ENCODE measurements around the gene KCP.

The KCP gene

DNA sequence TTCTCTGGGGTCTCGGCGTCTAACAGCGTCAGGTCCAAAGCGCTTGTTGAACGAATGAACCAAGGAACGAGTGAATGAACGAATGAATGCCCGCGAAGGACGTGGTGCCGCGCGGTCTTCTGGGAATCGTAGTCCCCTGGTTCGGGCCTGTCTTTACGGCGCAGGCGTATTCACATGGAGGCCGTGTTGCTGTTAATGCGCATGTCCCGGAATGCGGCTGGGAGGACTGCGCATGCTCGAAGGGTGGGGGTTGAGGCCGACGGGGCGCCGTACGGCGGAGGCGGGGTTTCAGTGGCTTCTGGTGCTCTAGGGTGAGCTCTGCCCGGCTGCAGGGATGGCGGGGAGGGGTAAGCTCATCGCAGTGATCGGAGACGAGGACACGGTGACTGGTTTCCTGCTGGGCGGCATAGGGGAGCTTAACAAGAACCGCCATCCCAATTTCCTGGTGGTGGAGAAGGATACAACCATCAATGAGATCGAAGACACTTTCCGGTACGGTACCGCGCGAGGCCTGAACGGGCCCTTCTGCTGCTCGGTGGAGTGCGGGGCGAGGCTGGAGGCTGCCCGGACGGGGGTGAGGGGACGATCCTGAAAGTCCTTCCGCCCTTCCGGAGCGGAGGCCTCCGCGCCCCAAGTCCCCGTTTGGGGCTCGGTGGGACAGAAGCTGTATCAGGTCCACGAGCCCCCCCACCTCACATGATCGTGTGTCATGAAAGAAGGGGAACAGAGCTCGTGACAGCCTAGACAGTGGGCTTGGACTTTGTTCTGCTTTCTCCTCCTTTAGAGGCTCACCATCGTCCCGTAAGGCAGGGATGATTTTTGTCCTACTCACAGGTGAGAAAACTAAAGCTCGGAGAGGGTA, 47.7 kb downstream of the KCP start, which contains the start of gene ATP6V1F:
TSS of gene ATP6V1F (plus strand) at position 286 of the 862 bp plus-strand sequence. CDS start at position 335, 49 bp downstream.
- H3K27ac ChIP-seq (ENCODE audit: low read depth, low read length), result peak within 1 kb of the TSS; percentile 48
- H3K4me1 ChIP-seq (ENCODE audit: control insufficient read depth in 1 of 2, insufficient read depth in 2 of 2, low read length in 2 of 2), result peaks cover 10 to 17% of the 10 kb centered on the region in 2 donors
- peak within 1 kb of the TSS; percentile 81 to 93 for H3K9ac ChIP-seq (ENCODE audit: low read depth in 1 of 2, low read length in 2 of 2)

GRCh38 chr7:128861957-128862570, 48.4 kb downstream of the KCP start:
- Histone ChIP-seq H3K27me3 (ENCODE audit: control insufficient read depth in 1 of 2, insufficient read depth in 2 of 2, low read length in 2 of 2) (no peaks in the 10 kb centered on the region), H3K9ac (ENCODE audit: low read depth in 1 of 2, low read length in 2 of 2) (peak overlapping the region; percentile 39 to 81), H3K9me3 (ENCODE audit: control insufficient read depth in 1 of 2, low read length in 2 of 2) (no peaks in the 10 kb centered on the region), H3K36me3 (ENCODE audit: control insufficient read depth in 1 of 2, insufficient read depth in 2 of 2, low read length in 2 of 2) (peaks cover 5 to 20% of the 10 kb centered on the region in 2 donors), H3K27ac (ENCODE audit: low read depth, low read length) (no peak overlapping the region), H3K4me3 (ENCODE audit: low read depth in 1 of 2, low read length in 2 of 2) (peak overlapping the region; percentile 74 to 93), H3K4me1 (ENCODE audit: control insufficient read depth in 1 of 2, insufficient read depth in 2 of 2, low read length in 2 of 2) (peaks cover 10 to 16% of the 10 kb centered on the region in 2 donors)

More for the DNA sequence above, 47.7 kb downstream of the KCP start, which contains the start of gene ATP6V1F:
- Histone ChIP-seq H3K27me3 (ENCODE audit: control insufficient read depth in 1 of 2, insufficient read depth in 2 of 2, low read length in 2 of 2) (no peaks in the 10 kb centered on the region), H3K4me3 (ENCODE audit: low read depth in 1 of 2, low read length in 2 of 2) (peak within 1 kb of the TSS; percentile 93 to 98), H3K36me3 (ENCODE audit: control insufficient read depth in 1 of 2, insufficient read depth in 2 of 2, low read length in 2 of 2) (peaks cover 5 to 20% of the 10 kb centered on the region in 2 donors), H3K9me3 (ENCODE audit: control insufficient read depth in 1 of 2, low read length in 2 of 2) (no peaks in the 10 kb centered on the region)

DNA sequence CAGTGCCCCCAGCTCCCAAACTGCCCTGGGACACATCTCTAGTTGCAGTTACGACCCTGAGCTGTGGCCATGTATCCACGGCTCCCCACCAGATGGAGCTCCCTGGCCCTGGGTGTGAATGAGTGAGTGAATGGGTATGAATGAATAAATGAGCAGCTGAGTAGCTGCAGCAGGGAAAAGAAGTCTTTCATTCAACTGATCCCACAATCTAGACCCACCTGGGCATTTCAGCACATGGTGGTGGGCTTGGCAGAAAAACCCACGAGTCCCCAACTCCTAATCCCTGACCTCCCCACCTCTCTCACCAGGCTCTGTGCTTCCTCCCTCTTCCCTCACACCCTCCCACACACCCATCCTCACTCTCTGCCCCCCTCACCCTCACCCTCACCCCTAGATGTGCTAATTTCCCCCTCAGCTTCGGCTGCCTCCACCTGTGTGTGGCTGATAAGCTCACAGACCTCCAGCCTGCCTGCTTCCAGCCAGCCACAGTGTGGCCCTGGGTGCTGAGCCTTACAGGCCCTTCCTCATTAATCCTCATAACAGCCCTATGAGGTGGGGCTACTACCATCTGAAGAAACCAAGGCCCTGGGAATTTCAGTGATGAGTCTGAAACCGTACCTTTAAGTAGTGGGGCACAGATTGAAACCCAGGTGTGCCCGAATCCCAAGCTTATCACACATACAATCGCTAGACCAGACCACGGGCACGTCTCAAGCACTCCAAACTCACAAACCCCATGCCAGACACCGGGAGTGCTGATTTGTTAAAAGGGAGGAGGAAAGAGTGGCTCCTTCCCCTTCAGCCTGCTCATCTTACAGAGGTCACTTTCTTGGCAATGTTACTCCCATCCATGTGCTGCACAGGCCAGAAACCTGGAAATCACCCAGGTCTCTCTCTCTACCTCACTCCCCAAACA, 50.1 kb downstream of the KCP start:
- Histone ChIP-seq H3K4me3 (ENCODE audit: low read depth in 1 of 2, low read length in 2 of 2) (no peak overlapping the region), H3K4me1 (ENCODE audit: control insufficient read depth in 1 of 2, insufficient read depth in 2 of 2, low read length in 2 of 2) (peaks cover 10 to 16% of the 10 kb centered on the region in 2 donors), H3K27ac (ENCODE audit: low read depth, low read length) (no peak overlapping the region), H3K9ac (ENCODE audit: low read depth in 1 of 2, low read length in 2 of 2) (no peak overlapping the region), H3K27me3 (ENCODE audit: control insufficient read depth in 1 of 2, insufficient read depth in 2 of 2, low read length in 2 of 2) (no peaks in the 10 kb centered on the region), H3K9me3 (ENCODE audit: control insufficient read depth in 1 of 2, low read length in 2 of 2) (no peaks in the 10 kb centered on the region), H3K36me3 (ENCODE audit: control insufficient read depth in 1 of 2, insufficient read depth in 2 of 2, low read length in 2 of 2) (peaks cover 5 to 7% of the 10 kb centered on the region in 2 donors)

GRCh38 chr7:128859232-128860157, 51.0 kb downstream of the KCP start:
- Histone ChIP-seq H3K27me3 (ENCODE audit: control insufficient read depth in 1 of 2, insufficient read depth in 2 of 2, low read length in 2 of 2) (no peaks in the 10 kb centered on the region), H3K4me3 (ENCODE audit: low read depth in 1 of 2, low read length in 2 of 2) (no peak overlapping the region), H3K36me3 (ENCODE audit: control insufficient read depth in 1 of 2, insufficient read depth in 2 of 2, low read length in 2 of 2) (no peaks in the 10 kb centered on the region), H3K4me1 (ENCODE audit: control insufficient read depth in 1 of 2, insufficient read depth in 2 of 2, low read length in 2 of 2) (peaks cover 10 to 16% of the 10 kb centered on the region in 2 donors), H3K27ac (ENCODE audit: low read depth, low read length) (no peak overlapping the region), H3K9ac (ENCODE audit: low read depth in 1 of 2, low read length in 2 of 2) (no peak overlapping the region), H3K9me3 (ENCODE audit: control insufficient read depth in 1 of 2, low read length in 2 of 2) (no peaks in the 10 kb centered on the region)

DNA sequence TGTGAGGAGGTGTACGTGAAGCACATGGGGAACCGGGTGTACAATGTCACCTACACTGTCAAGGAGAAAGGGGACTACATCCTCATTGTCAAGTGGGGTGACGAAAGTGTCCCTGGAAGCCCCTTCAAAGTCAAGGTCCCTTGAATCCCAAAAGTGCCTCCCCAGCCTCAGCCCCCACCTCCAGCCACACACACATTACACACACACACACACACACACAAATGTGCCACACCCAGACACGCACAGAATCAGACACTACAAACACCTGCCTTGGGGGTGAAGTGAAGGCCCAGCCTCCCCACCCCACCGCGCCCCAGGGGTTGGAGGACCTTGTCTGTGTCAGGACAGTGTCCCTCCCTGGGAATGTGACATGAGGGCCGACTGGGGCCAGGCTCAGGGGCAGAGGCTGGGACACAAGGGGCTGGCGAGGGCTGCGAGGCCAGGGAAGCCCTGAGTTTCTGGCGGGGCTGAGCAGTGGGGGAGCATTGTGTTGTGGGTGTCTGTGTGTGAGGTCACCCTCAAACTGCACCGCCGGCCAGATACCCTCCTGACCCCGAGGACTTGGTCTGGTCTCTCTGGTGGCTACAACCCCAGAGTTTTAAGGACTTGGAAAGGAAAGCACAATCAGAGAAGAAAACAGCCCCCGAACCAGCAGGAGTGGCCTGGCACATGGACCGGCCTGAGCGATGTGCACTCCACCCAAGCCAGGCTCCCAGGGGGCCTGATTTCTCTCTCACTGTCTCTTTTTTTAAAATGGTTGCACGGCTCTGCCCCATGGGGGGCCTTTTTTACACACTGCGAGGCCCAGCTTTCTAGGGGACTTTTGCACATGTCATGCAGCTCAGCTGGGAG, 51.9 kb downstream of the KCP start:
- Histone ChIP-seq H3K4me3 (ENCODE audit: low read depth in 1 of 2, low read length in 2 of 2) (no peak overlapping the region), H3K27ac (ENCODE audit: low read depth, low read length) (no peak overlapping the region), H3K27me3 (ENCODE audit: control insufficient read depth in 1 of 2, insufficient read depth in 2 of 2, low read length in 2 of 2) (no peaks in the 10 kb centered on the region), H3K4me1 (ENCODE audit: control insufficient read depth in 1 of 2, insufficient read depth in 2 of 2, low read length in 2 of 2) (peaks cover 7 to 8% of the 10 kb centered on the region in 2 donors), H3K9me3 (ENCODE audit: control insufficient read depth in 1 of 2, low read length in 2 of 2) (no peaks in the 10 kb centered on the region), H3K9ac (ENCODE audit: low read depth in 1 of 2, low read length in 2 of 2) (no peak overlapping the region), H3K36me3 (ENCODE audit: control insufficient read depth in 1 of 2, insufficient read depth in 2 of 2, low read length in 2 of 2) (no peaks in the 10 kb centered on the region)

- Histone ChIP-seq H3K9me3 (ENCODE audit: control insufficient read depth in 1 of 2, low read length in 2 of 2) (no peaks in the 10 kb centered on the region), H3K36me3 (ENCODE audit: control insufficient read depth in 1 of 2, insufficient read depth in 2 of 2, low read length in 2 of 2) (no peaks in the 10 kb centered on the region), H3K4me1 (ENCODE audit: control insufficient read depth in 1 of 2, insufficient read depth in 2 of 2, low read length in 2 of 2) (no peaks in the 10 kb centered on the region), H3K9ac (ENCODE audit: low read depth in 1 of 2, low read length in 2 of 2) (no peak overlapping the region), H3K27ac (ENCODE audit: low read depth, low read length) (no peak overlapping the region), H3K4me3 (ENCODE audit: low read depth in 1 of 2, low read length in 2 of 2) (no peak overlapping the region), H3K27me3 (ENCODE audit: control insufficient read depth in 1 of 2, insufficient read depth in 2 of 2, low read length in 2 of 2) (no peaks in the 10 kb centered on the region)
These were observed 54.3 kb downstream of the KCP start for GRCh38 chr7:128856001-128856718.

DNA sequence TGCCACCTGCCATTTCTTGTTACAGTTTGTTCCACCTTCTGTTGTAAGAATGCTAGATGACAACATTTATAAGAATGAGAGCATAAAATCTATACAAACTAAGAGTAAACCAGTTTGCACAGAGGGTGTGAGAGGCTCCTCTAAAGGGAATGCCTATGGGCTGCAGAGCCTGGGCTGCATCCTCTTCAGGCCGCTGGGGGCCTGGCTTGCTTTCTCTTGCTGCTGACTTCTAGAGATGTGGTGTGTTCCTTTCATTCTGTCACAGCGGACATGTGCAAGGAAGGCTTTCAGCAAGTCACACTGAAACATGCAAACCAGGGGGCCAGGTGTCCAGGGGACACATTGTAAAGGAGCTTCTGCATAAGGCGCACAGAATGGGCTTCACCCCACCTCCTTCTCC, 55.0 kb downstream of the KCP start:
- Histone ChIP-seq H3K9me3 (ENCODE audit: control insufficient read depth in 1 of 2, low read length in 2 of 2) (no peaks in the 10 kb centered on the region), H3K4me3 (ENCODE audit: low read depth in 1 of 2, low read length in 2 of 2) (no peak overlapping the region), H3K36me3 (ENCODE audit: control insufficient read depth in 1 of 2, insufficient read depth in 2 of 2, low read length in 2 of 2) (no peaks in the 10 kb centered on the region), H3K4me1 (ENCODE audit: control insufficient read depth in 1 of 2, insufficient read depth in 2 of 2, low read length in 2 of 2) (no peaks in the 10 kb centered on the region), H3K27ac (ENCODE audit: low read depth, low read length) (no peak overlapping the region), H3K27me3 (ENCODE audit: control insufficient read depth in 1 of 2, insufficient read depth in 2 of 2, low read length in 2 of 2) (no peaks in the 10 kb centered on the region), H3K9ac (ENCODE audit: low read depth in 1 of 2, low read length in 2 of 2) (no peak overlapping the region)

GRCh38 chr7:128854396-128854795, 56.1 kb downstream of the KCP start:
- H3K27ac ChIP-seq (ENCODE audit: low read depth, low read length), result no peak overlapping the region
- H3K4me3 ChIP-seq (ENCODE audit: low read depth in 1 of 2, low read length in 2 of 2), result no peak overlapping the region

More at GRCh38 chr7:128854396-128854795, 56.1 kb downstream of the KCP start:
- H3K9ac ChIP-seq (ENCODE audit: low read depth in 1 of 2, low read length in 2 of 2), result no peak overlapping the region
- no peaks in the 10 kb centered on the region for H3K4me1 ChIP-seq (ENCODE audit: control insufficient read depth in 1 of 2, insufficient read depth in 2 of 2, low read length in 2 of 2)
- H3K9me3 ChIP-seq (ENCODE audit: control insufficient read depth in 1 of 2, low read length in 2 of 2), result no peaks in the 10 kb centered on the region
- no peaks in the 10 kb centered on the region for H3K36me3 ChIP-seq (ENCODE audit: control insufficient read depth in 1 of 2, insufficient read depth in 2 of 2, low read length in 2 of 2)
- no peaks in the 10 kb centered on the region for H3K27me3 ChIP-seq (ENCODE audit: control insufficient read depth in 1 of 2, insufficient read depth in 2 of 2, low read length in 2 of 2)

All from duodenal mucosa (tissue), 2 donors.